Hepatocyte (in vitro differentiated cells): ENCODE measurements around the gene NKAPL. TPM values are rescaled to one million over a fixed set of nuclear protein-coding genes. Genes with fewer than 3 reads are reported as not detected.
A peak's percentile ranks its signal among the peaks of the same experiment; 100 is the strongest.

Source experiments
- DNase-seq: peaks from one replicate; pipeline ENCODE4 v3.0.0-alpha.2; 2016; ENCODE audit warnings: low spot score
- H2AFZ ChIP-seq: fragments of 200-600 bp; sonication (generic); 2 replicates; pipeline ENCODE4 v1.6.0; 2016; ENCODE audit warnings: antibody characterized with exemption, mild to moderate bottlenecking
- H3K27ac ChIP-seq: fragments of 200-600 bp; sonication (generic); 2 replicates; pipeline ENCODE4 v1.5.1; 2016; ENCODE audit warnings: mild to moderate bottlenecking
- H3K27me3 ChIP-seq: fragments of 200-600 bp; sonication (generic); 2 replicates; pipeline ENCODE4 v1.6.1; 2016
- H3K36me3 ChIP-seq: fragments of 200-600 bp; sonication (generic); replicated peaks from 2 replicates; pipeline ENCODE4 v1.5.1; 2016; ENCODE audit warnings: low read depth; ENCODE audit not compliant: insufficient read depth
- H3K4me1 ChIP-seq: fragments of 200-600 bp; sonication (generic); 2 replicates; pipeline ENCODE4 v1.5.1; 2016; ENCODE audit warnings: mild to moderate bottlenecking, moderate library complexity; ENCODE audit not compliant: insufficient read depth
- H3K4me2 ChIP-seq: fragments of 200-600 bp; sonication (generic); 2 replicates; pipeline ENCODE4 v1.6.0; 2016
- H3K4me3 ChIP-seq: fragments of 200-600 bp; sonication (generic); 2 replicates; pipeline ENCODE4 v1.5.1; 2016; ENCODE audit warnings: mild to moderate bottlenecking
- H3K79me2 ChIP-seq: fragments of 200-600 bp; sonication (generic); 2 replicates; pipeline ENCODE4 v1.6.0; 2017; ENCODE audit warnings: mild to moderate bottlenecking
- H3K9me2 ChIP-seq: fragments of 200-600 bp; sonication (generic); replicated peaks from 2 replicates; pipeline ENCODE4 v1.6.0; 2017; ENCODE audit warnings: mild to moderate bottlenecking; ENCODE audit not compliant: insufficient read depth
- H3K9me3 ChIP-seq: fragments of 200-600 bp; sonication (generic); 2 replicates; pipeline ENCODE4 v1.5.1; 2016; ENCODE audit warnings: low read depth, mild to moderate bottlenecking
- H4K20me1 ChIP-seq: fragments of 200-600 bp; sonication (generic); 2 replicates; pipeline ENCODE4 v1.6.0; 2016; ENCODE audit warnings: mild to moderate bottlenecking; ENCODE audit not compliant: insufficient read depth, poor library complexity, severe bottlenecking
- EZH2 ChIP-seq: fragments of 200-600 bp; sonication (generic); IDR thresholded peaks from 2 replicates; pipeline ENCODE4 v1.6.1; 2016; ENCODE audit warnings: antibody characterized with exemption, mild to moderate bottlenecking, borderline replicate concordance
- EZH2phosphoT487 ChIP-seq: fragments of 200-600 bp; sonication (generic); IDR thresholded peaks from one replicate; pipeline ENCODE4 v1.6.1; 2018; ENCODE audit warnings: antibody characterized with exemption, mild to moderate bottlenecking, low read depth, moderate library complexity; ENCODE audit not compliant: unreplicated experiment, severe bottlenecking
- WGBS: methylation state at CpG from one replicate; pipeline ENCODE4 v1.1.6; 2016; ENCODE audit warnings: low lambda C conversion rate; ENCODE audit errors: missing lambda C conversion rate; 5-methylcytosine and 5-hydroxymethylcytosine counted together
- polyA plus RNA-seq: library from polyadenylated mRNA; unstranded; fragments of >200 nt; fragmentation: Nextera tagmentation; extraction: Ambion mirVana; gene quantifications from 2 replicates; pipeline ENCODE4 v1.2.1, GENCODE V29; 2016
- total RNA-seq: library from RNA; depleted of rRNA; stranded (reverse); fragments of >200 nt; gene quantifications from 2 replicates; pipeline ENCODE4 v1.2.3, GENCODE V29; 2014
- TF ChIP-seq, protein P1 (sequence below): fragments of 200-600 bp; sonication (generic); IDR thresholded peaks from 2 replicates; pipeline ENCODE4 v1.5.1; 2016; ENCODE audit warnings: antibody characterized with exemption, mild to moderate bottlenecking; ENCODE audit not compliant: poor library complexity

Gene NKAPL
- total and polyA plus RNA-seq, 2 experiments from 2014 or later = 0.17 TPM; not detected in 1

DNA sequence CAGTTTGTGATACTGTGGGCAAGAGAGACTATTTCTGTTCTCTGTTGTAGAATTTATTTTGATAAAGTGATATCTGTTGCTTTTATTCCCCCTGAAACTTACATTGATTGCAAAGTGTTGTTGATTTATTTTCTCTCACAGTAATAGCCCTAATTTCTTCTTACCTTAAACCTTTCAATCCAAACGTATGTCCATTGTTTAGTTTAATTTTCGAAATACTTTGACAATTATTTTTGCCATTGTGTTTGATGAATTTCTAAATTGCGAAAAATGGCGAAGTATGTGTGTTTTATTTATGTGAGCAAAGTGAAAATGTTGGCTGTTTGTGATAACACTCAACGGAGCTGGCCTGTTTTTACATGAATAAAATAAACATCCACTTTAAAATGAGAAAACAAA is 7.5 kb downstream of the NKAPL start:
- H4K20me1 ChIP-seq = no peaks in the 10 kb centered on the region
- H3K79me2 ChIP-seq = peaks cover 34% of the 10 kb centered on the region
- no peaks in the 10 kb centered on the region for H3K9me3 ChIP-seq
- WGBS = 18% methylated on average over 5 of the region's 5 CpGs
- TF ChIP-seq EZH2 = no peak
- no peak for TF ChIP-seq EZH2phosphoT487
- TF ChIP-seq, protein P1, sequence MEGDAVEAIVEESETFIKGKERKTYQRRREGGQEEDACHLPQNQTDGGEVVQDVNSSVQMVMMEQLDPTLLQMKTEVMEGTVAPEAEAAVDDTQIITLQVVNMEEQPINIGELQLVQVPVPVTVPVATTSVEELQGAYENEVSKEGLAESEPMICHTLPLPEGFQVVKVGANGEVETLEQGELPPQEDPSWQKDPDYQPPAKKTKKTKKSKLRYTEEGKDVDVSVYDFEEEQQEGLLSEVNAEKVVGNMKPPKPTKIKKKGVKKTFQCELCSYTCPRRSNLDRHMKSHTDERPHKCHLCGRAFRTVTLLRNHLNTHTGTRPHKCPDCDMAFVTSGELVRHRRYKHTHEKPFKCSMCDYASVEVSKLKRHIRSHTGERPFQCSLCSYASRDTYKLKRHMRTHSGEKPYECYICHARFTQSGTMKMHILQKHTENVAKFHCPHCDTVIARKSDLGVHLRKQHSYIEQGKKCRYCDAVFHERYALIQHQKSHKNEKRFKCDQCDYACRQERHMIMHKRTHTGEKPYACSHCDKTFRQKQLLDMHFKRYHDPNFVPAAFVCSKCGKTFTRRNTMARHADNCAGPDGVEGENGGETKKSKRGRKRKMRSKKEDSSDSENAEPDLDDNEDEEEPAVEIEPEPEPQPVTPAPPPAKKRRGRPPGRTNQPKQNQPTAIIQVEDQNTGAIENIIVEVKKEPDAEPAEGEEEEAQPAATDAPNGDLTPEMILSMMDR = no peak
- H3K27ac ChIP-seq = peak overlapping the region; percentile 91
- no peaks in the 10 kb centered on the region for H3K36me3 ChIP-seq
- DNase-seq = no peak
- H3K4me3 ChIP-seq = peak overlapping the region; percentile 62
- H3K4me1 ChIP-seq = peaks cover 6% of the 10 kb centered on the region
- no peaks in the 10 kb centered on the region for H3K9me2 ChIP-seq
- peak overlapping the region; percentile 54 for H2AFZ ChIP-seq
- H3K27me3 ChIP-seq = peaks cover 2% of the 10 kb centered on the region
- H3K4me2 ChIP-seq = peak overlapping the region; percentile 80

DNA sequence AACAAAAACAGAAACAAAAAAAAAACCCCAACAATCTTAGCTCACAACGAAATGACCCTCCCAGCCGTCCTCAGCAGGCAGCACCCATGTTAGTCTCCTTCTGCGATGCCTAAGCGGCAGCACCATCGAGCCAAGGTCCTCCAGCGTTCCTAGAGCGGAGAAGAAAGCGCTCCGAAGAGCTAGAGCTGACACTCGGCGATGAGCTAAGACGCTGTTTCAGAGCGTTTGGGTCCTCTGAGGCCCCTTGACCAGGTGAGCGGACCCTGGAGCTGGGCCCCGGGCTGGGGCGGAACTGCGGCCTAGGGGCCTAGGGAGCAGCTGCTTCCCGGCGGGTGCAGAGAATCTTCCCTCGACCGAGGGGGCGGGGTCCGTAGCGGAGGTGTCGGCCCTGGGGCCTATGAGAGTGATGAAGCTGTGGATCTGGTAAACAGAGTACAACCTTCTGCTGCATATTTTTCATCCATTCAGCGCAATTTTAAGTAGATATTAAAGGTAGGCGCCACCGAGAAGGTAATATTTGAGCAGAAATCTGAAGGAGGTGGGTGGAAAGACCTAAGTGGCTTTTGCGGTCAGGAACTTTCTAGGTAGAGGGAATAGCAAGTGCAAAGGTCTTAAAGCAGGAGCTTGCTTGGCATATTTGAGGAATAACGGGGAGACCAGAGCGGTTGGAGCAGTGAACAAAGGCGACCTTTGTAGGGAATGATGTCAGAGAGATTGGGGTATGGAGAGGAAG is 8.0 kb downstream of the NKAPL start, which contains the start of gene ZSCAN26:
Gene ZSCAN26 (plus strand): TSS at position 182 of the 733 bp plus-strand sequence. CDS start 4,777 bp downstream, outside the sequence.
- H3K4me1 ChIP-seq = peaks cover 6% of the 10 kb centered on the region
- no peaks in the 10 kb centered on the region for H4K20me1 ChIP-seq
- no peaks in the 10 kb centered on the region for H3K9me2 ChIP-seq
- H3K79me2 ChIP-seq = peaks cover 34% of the 10 kb centered on the region
- no peaks in the 10 kb centered on the region for H3K9me3 ChIP-seq
- peak within 1 kb of the TSS; percentile 62 for H3K4me3 ChIP-seq
- H2AFZ ChIP-seq = peak within 1 kb of the TSS; percentile 54
- H3K4me2 ChIP-seq = peak within 1 kb of the TSS; percentile 80
- peak; percentile 91 for DNase-seq
- no peaks in the 10 kb centered on the region for H3K36me3 ChIP-seq
- under 1% methylated on average over 32 of the region's 32 CpGs for WGBS
- TF ChIP-seq EZH2phosphoT487 (no peak), EZH2 (no peak)
- TF ChIP-seq, protein P1 = no peak
- peak within 1 kb of the TSS; percentile 91 for H3K27ac ChIP-seq
- peaks cover 2% of the 10 kb centered on the region for H3K27me3 ChIP-seq

DNA sequence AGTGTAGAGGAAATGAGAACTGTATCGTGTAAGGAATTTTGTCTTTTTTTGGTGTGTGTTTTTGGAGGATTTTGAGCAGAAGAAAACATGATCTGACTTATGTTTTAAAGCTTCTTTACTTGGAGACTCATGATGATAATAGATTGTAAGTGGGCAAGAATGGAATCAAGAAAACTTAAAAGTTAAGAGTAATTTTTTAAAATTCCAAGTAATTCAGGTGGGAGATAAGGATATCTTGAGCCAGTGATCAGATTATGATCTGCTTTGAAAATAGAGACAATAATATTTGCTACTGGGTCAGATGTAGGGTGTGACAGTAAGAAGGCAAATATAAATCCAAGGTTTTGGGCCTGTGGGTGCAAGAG is 8.6 kb downstream of the NKAPL start:
- WGBS = 15% methylated on average over 1 of the region's 1 CpG
- no peak for TF ChIP-seq EZH2phosphoT487
- peak overlapping the region; percentile 54 for H2AFZ ChIP-seq

DNA sequence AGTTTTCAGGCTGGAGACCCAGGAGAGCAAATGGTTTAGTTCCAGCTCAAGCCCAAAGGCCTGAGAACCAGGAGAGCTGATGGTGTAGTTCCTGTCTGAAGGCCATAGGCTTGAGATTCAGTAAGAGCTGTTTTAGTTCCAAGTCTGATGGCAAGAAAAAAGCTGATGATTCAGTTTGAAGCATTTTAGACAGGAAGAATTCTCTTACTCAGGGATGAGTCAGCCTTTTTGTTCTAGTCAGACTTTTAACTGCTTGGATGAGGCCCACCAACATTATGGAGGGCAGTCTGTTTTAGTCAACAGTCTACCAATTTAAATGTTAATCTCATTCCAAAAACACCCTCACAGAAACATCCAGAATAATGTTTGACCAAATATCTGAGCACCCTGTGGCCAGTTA is 10.4 kb downstream of the NKAPL start:
- Histone ChIP-seq H3K4me3 (no peak overlapping the region), H2AFZ (no peak overlapping the region), H3K9me2 (no peaks in the 10 kb centered on the region), H3K27ac (no peak overlapping the region), H3K36me3 (no peaks in the 10 kb centered on the region), H3K9me3 (no peaks in the 10 kb centered on the region), H3K4me1 (peaks cover 6% of the 10 kb centered on the region), H3K4me2 (no peak overlapping the region), H3K79me2 (peaks cover 34% of the 10 kb centered on the region), H4K20me1 (no peaks in the 10 kb centered on the region), H3K27me3 (no peaks in the 10 kb centered on the region)
- peak; percentile 10 for DNase-seq
- TF ChIP-seq, protein P1 = no peak
- no peak for TF ChIP-seq EZH2
- no peak for TF ChIP-seq EZH2phosphoT487

More for the DNA sequence above, 8.6 kb downstream of the NKAPL start:
- no peaks in the 10 kb centered on the region for H3K9me2 ChIP-seq
- H4K20me1 ChIP-seq = no peaks in the 10 kb centered on the region
- peak overlapping the region; percentile 62 for H3K4me3 ChIP-seq
- H3K4me1 ChIP-seq = peaks cover 6% of the 10 kb centered on the region
- H3K36me3 ChIP-seq = no peaks in the 10 kb centered on the region
- no peaks in the 10 kb centered on the region for H3K9me3 ChIP-seq
- peak overlapping the region; percentile 91 for H3K27ac ChIP-seq
- H3K79me2 ChIP-seq = peaks cover 34% of the 10 kb centered on the region
- peaks cover 2% of the 10 kb centered on the region for H3K27me3 ChIP-seq
- no peak for DNase-seq
- peak overlapping the region; percentile 80 for H3K4me2 ChIP-seq
